MCF 10A (cell line): ENCODE measurements around the gene OLFM2. TPM values are rescaled to one million over a fixed set of nuclear protein-coding genes. Genes with fewer than 3 reads are reported as not detected.

Experiments
- BruUV-seq: library from RNA; stranded (reverse); fragments of 400-500 nt; replicated peaks from 2 replicates; lab custom pipeline; 2021; lab: Mats Ljungman, UMichigan
- CTCF ChIA-PET: fragments of 300-600 bp; sonication (Branson Sonifier 250); formaldehyde crosslinking; extraction: SDS; loops from one replicate; lab custom pipeline; 2021; ENCODE audit warnings: antibody characterized with exemption, inconsistent platforms; lab: Yijun Ruan, JAX
- POLR2A ChIA-PET: fragments of 300-600, 350-650 bp; sonication (Branson Sonifier 250); formaldehyde crosslinking; extraction: SDS; loops from one replicate; lab custom pipeline; 2020; ENCODE audit warnings: antibody characterized with exemption, inconsistent platforms; lab: Yijun Ruan, JAX
- DNase-seq: peaks from one replicate; pipeline ENCODE4 v3.0.0-alpha.2; 2018; ENCODE audit not compliant: unreplicated experiment
- H3K27ac Mint-ChIP-seq: one replicate; pipeline ENCODE4 v1.8.0; 2022; ENCODE audit warnings: mild to moderate bottlenecking, low read depth, mixed read lengths; ENCODE audit not compliant: unreplicated experiment
- H3K27me3 Mint-ChIP-seq: one replicate; pipeline ENCODE4 v1.8.0; 2022; ENCODE audit warnings: mixed read lengths; ENCODE audit not compliant: insufficient read depth, unreplicated experiment
- H3K36me3 Mint-ChIP-seq: one replicate; pipeline ENCODE4 v1.8.0; 2022; ENCODE audit warnings: mild to moderate bottlenecking, moderate library complexity, mixed read lengths; ENCODE audit not compliant: insufficient read depth, unreplicated experiment
- H3K4me1 Mint-ChIP-seq: one replicate; pipeline ENCODE4 v1.8.0; 2022; ENCODE audit warnings: mixed read lengths; ENCODE audit not compliant: insufficient read depth, unreplicated experiment
- H3K4me3 Mint-ChIP-seq: one replicate; pipeline ENCODE4 v1.8.0; 2022; ENCODE audit warnings: mild to moderate bottlenecking, moderate library complexity, mixed read lengths; ENCODE audit not compliant: unreplicated experiment
- H3K9me3 Mint-ChIP-seq: one replicate; pipeline ENCODE4 v1.8.0; 2022; ENCODE audit warnings: mixed read lengths; ENCODE audit not compliant: unreplicated experiment
- intact Hi-C: fragments of 100-400 bp; cut with micrococcal nuclease; formaldehyde crosslinking; loops from 2 replicates; pipeline ENCODE4 v1.14.1; 2022
- total RNA-seq: library from RNA; stranded (reverse); gene quantifications from 2 replicates; pipeline ENCODE4 v1.2.3, GENCODE V29; 2022
- TF ChIP-seq, protein P1 (sequence below): fragments of 200-600 bp; IDR thresholded peaks from one replicate; pipeline ENCODE4 v1.8.0; 2022; ENCODE audit warnings: antibody characterized with exemption, mild to moderate bottlenecking; ENCODE audit not compliant: unreplicated experiment

OLFM2 gene
- total RNA-seq, 1 experiment from 2014 or later: not detected

DNA sequence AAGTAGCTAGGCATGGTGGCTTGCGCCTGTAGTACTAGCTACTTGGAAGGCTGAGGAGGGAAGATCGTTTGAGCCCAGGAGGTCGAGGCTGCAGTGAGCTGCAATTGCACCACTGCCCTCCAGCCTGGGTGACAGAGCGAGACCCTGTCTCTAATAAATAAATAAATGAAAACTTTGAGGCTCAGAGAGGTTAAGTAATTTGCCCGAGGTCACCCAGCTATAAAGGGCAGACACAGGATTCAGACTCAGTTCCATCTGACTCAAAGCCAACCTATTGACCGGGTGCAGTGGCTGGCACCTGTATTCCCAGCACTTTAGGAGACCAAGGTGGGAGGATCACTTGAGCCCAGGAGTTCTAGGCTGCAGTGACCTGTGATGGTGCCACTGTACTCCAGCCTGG lies 7.4 kb upstream of the OLFM2 start:
- H3K36me3 Mint-ChIP-seq: no peaks in the 10 kb centered on the region
- H3K27me3 Mint-ChIP-seq: peaks cover 18% of the 10 kb centered on the region
- BruUV-seq: no TSS peak
- TF ChIP-seq, protein P1, sequence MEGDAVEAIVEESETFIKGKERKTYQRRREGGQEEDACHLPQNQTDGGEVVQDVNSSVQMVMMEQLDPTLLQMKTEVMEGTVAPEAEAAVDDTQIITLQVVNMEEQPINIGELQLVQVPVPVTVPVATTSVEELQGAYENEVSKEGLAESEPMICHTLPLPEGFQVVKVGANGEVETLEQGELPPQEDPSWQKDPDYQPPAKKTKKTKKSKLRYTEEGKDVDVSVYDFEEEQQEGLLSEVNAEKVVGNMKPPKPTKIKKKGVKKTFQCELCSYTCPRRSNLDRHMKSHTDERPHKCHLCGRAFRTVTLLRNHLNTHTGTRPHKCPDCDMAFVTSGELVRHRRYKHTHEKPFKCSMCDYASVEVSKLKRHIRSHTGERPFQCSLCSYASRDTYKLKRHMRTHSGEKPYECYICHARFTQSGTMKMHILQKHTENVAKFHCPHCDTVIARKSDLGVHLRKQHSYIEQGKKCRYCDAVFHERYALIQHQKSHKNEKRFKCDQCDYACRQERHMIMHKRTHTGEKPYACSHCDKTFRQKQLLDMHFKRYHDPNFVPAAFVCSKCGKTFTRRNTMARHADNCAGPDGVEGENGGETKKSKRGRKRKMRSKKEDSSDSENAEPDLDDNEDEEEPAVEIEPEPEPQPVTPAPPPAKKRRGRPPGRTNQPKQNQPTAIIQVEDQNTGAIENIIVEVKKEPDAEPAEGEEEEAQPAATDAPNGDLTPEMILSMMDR: no peak
- peaks cover 7% of the 10 kb centered on the region for H3K9me3 Mint-ChIP-seq
- intact Hi-C loops: no loop called here
- no peak overlapping the region for H3K27ac Mint-ChIP-seq
- no peak for DNase-seq
- CTCF ChIA-PET: interaction anchor here (0.8 to 2.3 kb wide), 4 partner anchors 13 to 84 kb away, joined by 3 to 9 read pairs (median 6); no protein-coding TSS in a partner anchor
- no peak overlapping the region for H3K4me3 Mint-ChIP-seq
- H3K4me1 Mint-ChIP-seq: peaks cover 10% of the 10 kb centered on the region
- POLR2A ChIA-PET: interaction anchor here (0.6 kb wide), 1 partner anchor 13 kb away, joined by 4 read pairs; no protein-coding TSS in a partner anchor

DNA sequence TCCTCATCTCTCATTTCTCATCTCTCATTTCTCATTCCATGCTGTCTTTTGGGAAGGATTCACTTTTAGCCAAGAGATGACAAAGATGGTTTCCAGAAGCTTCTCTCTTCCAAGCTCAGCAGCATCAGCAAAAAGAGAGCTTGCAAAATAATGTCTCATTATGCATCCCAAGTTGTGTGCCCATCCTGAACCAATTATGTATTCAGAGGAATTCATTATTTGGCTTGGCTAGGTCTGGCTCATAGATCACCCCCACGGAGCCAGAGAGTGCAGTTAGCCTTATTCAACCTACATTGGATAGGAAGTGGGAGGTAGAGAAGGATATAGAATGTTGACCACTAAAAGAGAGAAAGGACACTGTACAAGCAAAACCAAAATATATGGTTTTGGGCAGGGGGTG lies 5.4 kb upstream of the OLFM2 start:
- intact Hi-C loops: no loop called here
- Mint-ChIP-seq H3K4me1 (peaks cover 16% of the 10 kb centered on the region), H3K9me3 (peaks cover 7% of the 10 kb centered on the region), H3K27ac (no peak overlapping the region), H3K4me3 (no peak overlapping the region), H3K27me3 (peaks cover 28% of the 10 kb centered on the region), H3K36me3 (no peaks in the 10 kb centered on the region)
- DNase-seq: no peak
- TF ChIP-seq, protein P1: no peak
- POLR2A ChIA-PET: no interaction called here
- CTCF ChIA-PET: no interaction called here
- BruUV-seq: no TSS peak

DNA sequence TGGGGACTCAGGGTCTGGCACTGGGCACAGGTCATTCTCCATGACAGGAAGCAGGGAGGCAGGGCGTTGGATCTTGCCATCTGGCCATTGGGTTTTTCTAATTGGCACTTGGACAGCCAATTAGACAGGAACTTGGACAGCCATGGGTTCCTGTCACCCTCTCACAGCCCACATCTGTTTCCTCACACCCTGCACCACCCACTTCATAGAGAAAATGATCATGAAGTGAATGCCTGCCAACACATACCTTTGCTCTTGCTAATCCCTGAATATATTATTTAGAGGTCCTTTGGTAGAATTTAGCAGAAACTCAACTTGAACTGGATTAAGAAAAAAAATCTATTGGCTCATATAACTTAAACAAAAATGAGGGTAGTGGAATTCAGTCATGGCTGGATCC lies 4.9 kb upstream of the OLFM2 start:
- Mint-ChIP-seq H3K36me3 (no peaks in the 10 kb centered on the region), H3K27ac (no peak overlapping the region), H3K9me3 (peaks cover 7% of the 10 kb centered on the region), H3K4me3 (no peak overlapping the region), H3K4me1 (peaks cover 16% of the 10 kb centered on the region), H3K27me3 (peaks cover 30% of the 10 kb centered on the region)
- no peak for DNase-seq
- TF ChIP-seq, protein P1: no peak
- POLR2A ChIA-PET: no interaction called here
- CTCF ChIA-PET: interaction anchor here (0.6 to 2.9 kb wide), 2 partner anchors 10 to 132 kb away, joined by 3 to 15 read pairs; no protein-coding TSS in a partner anchor
- intact Hi-C loops: no loop called here
- no TSS peak for BruUV-seq

DNA sequence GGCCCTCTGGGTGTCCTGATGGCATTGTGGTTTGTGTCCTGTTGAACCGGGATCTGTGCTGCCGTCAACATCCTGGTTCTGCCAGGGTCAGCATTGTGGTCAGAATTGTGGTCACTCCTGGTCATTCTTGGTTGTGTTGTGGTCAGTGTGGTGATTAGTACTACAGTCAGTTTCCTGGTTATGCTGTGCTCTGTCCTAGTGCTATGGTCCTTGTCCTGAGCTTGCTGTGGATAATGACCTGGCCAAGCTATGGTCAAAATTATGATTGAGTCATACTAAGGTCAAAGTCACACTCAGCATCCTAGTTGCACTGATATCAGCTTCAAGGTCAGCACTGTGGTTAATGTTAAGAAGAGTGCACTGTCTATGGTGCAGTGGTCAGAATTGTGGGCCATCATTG lies 4.5 kb upstream of the OLFM2 start:
- intact Hi-C loops: no loop called here
- no peak overlapping the region for H3K27ac Mint-ChIP-seq
- POLR2A ChIA-PET: no interaction called here
- no peak for DNase-seq
- CTCF ChIA-PET: interaction anchor here (0.6 to 2.9 kb wide), 2 partner anchors 10 to 133 kb away, joined by 3 to 15 read pairs; no protein-coding TSS in a partner anchor
- H3K9me3 Mint-ChIP-seq: peaks cover 7% of the 10 kb centered on the region
- peaks cover 16% of the 10 kb centered on the region for H3K4me1 Mint-ChIP-seq
- TF ChIP-seq, protein P1: no peak
- no peaks in the 10 kb centered on the region for H3K36me3 Mint-ChIP-seq
- BruUV-seq: no TSS peak
- H3K4me3 Mint-ChIP-seq: no peak overlapping the region
- H3K27me3 Mint-ChIP-seq: peaks cover 34% of the 10 kb centered on the region
